ENCODE results near the gene CTBP2.

Gene CTBP2

DNA sequence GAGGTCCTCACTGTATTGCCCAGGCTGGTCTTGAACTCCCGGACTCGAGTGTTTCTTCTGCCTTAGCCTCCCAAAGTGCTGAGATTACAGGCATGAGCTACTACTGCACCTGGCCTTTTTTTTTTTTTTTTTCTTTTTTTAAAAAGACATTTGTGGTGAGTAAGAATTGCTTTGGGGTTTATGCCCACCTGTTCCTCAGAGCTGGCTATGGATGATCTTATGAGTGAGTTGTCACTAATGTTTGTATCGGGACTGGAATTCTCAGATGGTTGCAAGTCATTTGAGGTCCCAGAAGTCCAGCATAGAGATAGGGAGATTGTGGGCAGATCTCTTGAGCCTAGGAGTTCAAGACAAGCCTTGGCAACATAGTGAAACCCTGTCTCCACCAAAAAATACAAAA, 183.2 kb downstream of the CTBP2 start:
- no peak for DNase-seq (ENCODE audit: low spot score)

DNA sequence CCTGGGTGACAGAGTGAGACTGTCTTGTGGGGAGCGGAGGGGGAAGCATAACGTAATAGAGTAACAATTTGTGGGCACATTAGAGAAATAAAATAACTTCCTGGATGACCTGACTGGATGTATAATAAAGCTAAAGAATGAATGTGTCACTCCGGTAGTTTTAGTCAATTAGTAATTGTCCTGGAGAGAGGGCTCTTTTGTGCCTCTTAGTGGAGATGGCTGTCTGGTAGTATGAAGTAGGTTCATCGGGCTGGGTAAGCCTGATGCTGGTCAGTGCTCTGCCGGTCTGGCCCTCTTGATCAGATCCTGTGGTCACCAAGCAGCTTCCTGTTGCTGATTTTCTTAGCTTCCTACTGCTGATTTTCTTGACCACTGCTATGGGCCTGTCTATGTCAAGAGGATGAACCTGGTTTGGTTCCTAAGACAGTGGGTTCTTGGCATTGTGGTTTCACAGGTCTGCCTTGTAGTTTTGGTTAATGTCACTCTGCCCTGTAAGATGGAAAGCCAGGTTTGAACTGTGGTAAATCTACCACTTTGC, 184.3 kb downstream of the CTBP2 start:
- DNase-seq (ENCODE audit: low spot score): no peak

DNA sequence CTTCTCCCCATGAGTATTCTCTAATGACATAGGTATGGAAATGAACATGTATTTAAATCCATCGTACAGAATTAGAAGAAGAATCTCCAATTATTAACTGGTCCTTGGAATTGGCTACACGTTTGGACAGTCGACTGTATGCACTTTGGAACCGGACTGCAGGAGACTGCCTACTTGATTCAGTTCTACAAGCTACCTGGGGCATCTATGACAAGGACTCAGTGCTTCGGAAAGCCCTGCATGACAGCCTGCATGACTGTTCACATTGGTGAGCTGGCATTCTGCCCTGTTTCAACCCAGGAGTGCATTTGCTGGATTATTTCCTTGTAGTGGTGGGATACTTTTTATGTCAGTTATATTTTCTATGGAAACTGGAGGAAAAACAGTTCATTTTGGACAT, 186.2 kb downstream of the CTBP2 start:
- no peak for DNase-seq (ENCODE audit: low spot score)

DNA sequence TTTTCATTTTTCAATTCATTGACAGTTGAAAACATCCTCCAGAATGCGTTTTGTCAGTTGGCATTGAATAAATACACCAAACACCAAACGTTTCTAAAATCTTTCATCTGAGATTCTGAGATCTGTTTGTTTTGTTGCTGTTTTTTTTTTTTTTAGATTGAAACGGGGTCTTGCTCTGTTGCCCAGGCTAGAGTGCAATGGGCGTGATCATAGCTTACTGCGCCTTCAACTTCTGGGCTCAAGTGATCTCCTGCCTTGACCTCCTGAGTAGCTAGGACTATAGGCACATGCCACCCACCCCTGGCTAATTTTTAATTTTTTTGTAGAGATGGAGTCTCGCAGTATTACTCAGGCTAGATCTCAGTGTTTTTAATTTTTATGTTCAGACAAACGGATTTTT, 187.7 kb downstream of the CTBP2 start:
- DNase-seq (ENCODE audit: low spot score): no peak

DNA sequence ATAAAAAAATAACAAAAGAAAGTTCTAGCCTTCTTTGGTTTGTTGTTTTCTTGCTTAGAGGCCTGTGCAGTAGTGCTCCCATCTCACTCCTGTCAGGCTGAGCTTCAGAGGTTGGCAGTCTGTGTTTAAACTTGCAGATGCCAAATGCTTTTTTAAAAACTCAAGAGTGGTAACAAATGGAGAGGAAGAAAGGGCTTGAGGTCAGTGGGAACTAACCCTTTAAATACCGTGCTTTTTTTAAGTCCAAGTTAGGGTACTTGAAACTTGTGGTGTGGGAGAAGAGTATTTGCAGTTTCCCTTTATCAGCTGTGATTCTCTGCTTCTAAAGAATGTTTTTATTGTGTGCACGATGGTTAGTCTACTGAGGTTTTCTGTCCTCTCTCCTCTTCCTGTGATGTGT, 189.1 kb downstream of the CTBP2 start:
- DNase-seq (ENCODE audit: low spot score): no peak

DNA sequence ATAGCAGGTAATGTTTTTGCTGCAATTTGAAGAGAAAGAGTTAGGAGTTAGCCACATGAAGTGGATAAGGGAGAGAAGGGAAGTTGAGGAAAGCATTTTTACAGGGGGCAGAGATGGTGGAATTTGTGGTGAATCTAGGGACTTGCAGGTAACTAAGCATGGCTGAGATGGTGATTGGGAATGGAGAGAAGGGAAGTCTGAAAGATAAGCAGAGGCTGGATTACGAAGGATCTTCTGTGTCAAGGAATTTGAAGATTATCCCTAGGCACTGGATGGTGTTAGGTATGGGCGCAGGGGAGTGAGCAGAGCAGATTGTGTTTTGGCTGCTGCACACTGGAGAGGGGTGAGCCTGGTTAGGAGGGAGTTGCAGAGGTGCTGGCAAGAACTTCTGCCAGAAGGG, 193.1 kb downstream of the CTBP2 start:
- DNase-seq (ENCODE audit: low spot score): no peak

DNA sequence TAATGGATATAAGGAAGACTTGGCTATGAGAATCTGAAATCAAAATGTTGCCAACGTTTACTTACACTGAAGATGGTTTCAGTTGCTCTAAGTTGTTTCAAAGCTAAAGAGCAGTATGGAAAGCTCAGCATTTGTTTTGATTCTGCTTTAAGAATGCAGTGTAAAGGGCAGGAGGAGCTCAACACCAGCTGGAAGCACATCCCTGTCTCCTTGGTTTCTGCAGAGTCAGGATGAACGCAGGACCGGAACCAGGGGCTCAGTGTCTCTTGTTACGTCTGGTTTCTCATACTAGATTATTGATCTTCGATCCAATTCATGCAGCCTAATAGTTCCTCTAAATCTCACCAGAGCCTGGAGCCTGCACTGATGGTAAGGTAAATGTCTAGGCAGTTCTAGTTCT, 194.4 kb downstream of the CTBP2 start:
- no peak for DNase-seq (ENCODE audit: low spot score)

DNA sequence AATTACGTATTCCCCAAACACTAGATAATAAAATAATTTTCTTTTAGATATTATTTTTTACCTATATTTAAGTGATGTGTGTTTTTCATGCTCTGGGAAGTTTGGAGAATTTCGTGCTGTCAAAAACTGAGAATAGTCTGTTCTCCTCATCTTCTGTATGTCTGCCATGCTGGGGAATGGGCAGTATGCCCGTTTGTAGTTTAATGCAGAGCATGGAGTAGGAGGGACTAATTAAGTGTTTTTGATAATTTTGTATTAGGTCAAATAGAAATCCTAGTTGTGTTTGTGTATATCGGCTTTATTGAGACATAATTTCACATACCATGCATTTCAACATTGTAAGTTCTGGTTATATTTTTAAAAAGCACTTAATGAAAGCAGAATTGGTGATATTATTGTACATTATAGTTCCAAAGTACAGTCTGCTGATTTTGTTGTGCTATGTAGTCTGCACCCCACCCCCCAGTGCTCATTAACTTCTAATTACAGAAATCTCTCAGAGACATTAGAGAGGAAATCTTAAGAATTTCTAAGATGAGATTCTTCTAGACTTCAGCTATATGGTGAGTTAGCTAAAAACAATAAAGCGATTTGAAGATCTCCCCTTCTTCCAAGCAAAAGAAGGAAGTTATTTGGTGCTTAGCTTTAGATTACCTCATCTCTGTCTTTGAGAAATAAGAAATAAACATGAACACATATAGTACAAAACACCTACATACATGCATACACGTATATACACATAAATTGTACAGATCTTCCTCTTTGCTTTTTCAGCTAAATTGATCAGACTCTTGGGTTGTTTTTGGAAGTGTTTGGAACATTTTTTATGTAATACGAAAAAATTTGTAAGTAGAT, 196.3 kb downstream of the CTBP2 start:
- DNase-seq (ENCODE audit: low spot score): no peak

DNA sequence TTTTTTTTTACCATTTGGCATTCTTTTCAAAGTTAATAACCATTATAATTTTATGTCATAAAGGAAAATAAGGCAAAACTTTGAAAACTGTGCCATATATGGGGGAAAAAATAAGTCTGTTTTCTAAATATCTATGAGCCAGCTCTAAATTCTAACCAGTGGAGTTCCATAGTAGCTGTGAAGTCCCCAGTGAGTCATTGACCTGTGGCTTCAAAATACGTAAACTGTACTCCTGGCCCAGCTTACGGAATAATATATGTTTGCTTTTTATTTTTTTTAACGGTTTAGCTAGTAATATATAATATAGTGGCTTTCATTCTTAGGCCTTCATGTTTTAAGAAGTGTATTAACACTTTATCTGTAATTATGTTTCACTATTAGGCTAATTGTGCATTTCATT, 197.9 kb downstream of the CTBP2 start:
- DNase-seq (ENCODE audit: low spot score): no peak

DNA sequence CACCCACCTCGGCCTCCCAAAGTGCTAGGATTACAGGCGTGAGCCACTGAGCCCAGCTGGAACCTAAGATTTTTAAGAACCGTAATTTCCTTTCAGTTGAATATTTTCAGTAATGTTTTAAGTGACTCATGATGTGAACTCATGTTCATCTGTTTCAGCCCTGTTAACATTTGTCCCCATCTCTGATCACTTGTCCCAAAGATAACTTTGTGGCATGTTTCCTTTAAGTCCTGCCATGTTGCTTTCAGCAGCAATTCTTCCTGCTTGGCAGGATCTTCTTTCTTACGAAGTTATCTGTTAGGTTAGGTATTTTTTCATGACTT, 199.2 kb downstream of the CTBP2 start:
- DNase-seq (ENCODE audit: low spot score): no peak

DNA sequence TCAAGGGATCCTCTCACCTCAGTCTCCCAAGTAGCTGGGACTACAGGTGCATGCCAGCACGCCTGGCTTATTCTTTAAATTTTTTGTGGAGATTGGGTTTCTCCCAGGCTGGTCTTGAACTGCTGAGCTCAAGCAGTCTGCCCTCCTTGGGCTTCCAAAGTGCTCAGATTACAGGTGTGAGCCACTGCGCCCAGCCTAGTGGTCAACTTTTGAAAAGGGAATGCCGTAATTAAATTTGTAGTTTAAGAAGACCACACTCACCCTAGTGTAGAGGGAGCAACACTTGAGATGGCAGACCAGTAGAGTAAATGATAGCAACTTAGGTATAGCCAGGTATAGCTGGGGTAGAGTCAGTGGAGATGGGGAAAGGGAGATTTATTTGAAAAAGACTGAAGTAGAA, 200.8 kb downstream of the CTBP2 start:
- no peak for DNase-seq (ENCODE audit: low spot score)

DNA sequence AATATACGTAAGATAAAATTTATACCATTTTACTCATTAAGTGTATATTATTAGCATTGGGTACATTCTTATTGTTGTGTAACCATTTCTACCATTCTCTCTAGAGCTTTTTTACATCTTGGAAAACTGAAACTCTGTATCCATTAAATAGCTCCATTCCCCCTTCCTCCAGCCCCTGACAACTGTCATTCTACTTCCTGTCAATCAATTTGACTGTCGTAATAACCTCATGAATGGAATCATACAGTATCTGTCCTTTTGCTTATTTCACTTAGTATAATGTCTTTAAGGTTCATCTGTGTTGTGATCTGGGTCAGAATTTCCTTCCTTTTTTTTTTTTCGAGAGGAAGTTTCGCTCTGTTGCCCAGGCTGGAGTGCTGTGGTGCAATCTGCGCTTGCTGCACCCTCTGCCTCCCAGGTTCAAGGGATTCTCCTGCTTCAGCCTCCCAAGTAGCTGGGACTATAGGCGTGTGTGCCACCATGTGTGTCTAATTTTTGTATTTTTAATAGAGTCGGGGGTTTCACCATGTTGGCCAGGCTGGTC, 202.9 kb downstream of the CTBP2 start:
- DNase-seq (ENCODE audit: low spot score): no peak

DNA sequence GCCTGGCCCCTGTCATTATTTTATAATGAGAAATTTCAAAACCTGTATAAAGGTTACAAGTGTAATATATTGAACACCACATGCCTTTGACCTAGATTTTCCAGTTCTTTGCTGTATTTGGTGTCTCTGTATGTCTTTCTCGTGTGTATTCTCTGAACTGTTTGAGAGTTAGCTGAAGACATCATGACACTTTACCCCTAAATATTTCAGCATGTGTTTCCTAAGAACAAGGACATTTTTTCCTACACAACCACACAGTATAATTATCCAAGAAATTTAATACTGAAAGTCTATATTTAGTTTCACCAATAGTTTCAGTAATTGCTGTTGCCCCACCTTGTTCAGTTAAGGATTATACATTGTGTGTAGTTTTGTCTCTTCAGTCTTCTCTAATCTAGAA, 203.6 kb downstream of the CTBP2 start:
- no peak for DNase-seq (ENCODE audit: low spot score)

DNA sequence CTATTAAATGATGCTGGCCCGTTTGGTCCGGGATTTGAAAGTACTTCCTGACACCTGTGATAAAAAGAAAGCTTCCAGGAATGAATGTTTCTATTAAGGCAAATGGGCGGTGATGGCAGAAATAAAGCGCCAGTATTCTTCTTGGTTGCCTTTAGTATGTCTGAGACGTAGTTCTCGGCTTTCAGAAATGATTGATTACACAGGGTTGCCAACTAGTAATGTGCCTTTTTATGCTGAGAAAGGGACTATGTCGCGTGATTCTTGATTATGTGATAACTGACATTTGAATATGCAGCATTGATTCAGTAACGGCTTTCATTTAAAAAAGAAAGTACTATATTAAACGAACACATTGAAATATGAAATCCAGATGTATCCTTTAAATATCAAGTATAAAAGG, 204.5 kb downstream of the CTBP2 start:
- no peak for DNase-seq (ENCODE audit: low spot score)

DNA sequence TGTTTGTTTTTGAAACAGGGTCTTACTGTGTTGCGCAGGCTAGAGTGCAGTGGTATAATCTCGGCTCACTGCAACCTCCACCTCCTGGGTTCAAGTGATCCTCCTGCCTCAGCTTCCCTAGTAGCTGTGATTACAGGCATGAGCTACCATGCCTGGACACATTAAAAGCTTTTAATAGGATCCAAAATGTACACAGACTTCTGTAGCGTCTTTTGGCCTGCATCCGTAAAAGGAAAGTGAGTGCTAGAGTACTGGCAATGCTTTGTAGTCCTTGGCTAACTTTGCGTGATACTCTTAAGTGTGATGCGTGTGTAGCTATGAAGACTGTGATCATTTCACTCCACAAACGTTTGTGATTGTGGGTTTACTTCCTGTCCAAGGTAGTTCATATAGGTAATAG, 205.1 kb downstream of the CTBP2 start:
- DNase-seq (ENCODE audit: low spot score): no peak

DNA sequence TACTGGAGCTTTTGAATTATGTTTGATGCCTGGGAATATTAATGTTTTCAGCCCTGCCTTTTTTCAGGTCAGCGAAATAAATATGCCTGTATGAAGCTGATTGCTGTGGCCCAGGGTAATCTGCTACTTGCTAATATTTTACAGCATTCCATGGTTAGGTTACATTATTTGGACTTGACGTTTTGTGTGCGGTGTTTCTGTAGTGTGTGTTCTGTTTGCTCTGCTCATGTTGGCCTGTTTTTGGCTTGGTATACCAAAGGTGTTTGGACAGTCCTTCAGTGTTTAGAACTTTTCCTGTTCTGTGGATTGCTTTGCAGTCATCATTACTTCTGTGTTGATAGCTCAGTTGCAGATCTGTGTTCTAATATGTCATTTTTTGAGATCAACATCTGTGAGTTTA, 206.9 kb downstream of the CTBP2 start:
- no peak for DNase-seq (ENCODE audit: low spot score)

DNA sequence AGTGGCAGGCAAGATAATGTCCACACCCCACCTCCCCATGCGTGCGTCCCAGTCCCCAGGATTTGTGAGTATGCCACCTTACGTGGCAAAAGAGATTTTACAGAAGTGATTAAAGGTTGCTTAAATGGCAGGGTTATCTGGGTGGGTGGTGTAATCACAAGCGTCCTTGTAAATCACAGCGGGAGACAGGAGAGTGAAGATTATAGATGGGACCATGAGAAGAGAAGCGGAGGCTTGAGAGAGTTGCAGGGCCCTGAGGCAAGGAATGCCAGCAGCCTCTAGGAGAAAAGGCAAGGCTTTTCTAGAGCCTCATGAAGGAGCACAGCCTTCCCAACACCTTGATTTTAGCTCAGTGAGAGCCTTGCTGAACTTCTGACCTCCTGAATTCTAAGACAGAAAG, 208.2 kb downstream of the CTBP2 start:
- no peak for DNase-seq (ENCODE audit: low spot score)

DNA sequence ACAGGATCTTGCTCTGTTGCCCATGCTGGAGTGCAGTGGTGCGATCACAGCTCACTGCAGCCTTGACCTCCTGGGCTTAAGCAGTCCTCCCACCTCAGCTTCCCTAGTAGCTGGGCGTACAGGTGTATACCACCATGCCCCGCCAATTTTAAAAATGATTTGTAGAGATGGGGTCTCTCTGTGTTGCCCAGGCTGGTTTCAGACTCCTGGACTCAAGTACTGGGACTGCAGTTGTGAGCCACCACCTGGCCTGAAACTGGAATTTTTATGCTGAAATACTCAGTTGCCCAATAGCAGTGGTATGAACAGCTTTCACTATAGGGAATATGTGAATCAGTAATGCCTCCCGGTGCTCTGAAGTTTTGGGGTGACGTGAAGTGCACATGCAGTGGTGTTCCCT, 210.8 kb downstream of the CTBP2 start:
- peak; percentile 20 for DNase-seq (ENCODE audit: low spot score)

DNA sequence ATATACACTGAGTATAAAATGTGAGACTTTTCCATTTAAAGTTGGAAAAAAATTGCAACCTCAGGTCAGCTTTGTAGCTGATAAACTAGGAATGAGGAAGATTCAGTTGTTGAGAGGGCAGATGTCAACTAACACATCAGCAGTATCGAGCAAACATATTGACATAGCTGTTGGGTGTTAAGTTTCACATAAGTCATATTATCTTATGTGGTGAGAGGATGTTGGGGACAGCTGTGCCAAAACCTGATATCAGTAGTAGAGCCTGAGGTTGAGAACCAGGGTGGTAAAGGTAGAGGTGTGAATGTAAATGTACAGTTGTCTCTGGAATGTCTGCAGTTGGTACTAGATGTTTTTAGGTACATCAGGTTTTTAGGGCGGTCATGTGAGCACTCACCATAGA, 213.4 kb downstream of the CTBP2 start:
- DNase-seq (ENCODE audit: low spot score): no peak

DNA sequence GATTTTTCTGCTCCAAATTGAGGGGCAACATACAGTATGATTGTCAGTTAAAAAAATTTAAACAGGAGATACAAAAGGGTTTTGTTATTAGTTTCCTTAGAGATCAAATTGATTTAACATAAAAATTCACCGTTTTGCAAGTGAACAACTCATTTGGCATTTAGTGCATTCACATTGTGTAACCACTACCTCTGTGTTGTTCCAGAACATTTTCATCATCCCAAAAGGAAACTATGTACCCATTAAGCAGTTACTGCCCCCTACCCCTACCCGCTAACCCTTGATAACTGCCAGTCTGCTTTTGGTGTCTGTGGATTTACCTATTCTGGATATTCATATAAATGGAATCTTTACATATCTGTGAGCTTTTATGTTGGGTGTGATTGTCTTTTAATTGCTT, 215.4 kb downstream of the CTBP2 start:
- peak; percentile 38 for DNase-seq (ENCODE audit: low spot score)

DNA sequence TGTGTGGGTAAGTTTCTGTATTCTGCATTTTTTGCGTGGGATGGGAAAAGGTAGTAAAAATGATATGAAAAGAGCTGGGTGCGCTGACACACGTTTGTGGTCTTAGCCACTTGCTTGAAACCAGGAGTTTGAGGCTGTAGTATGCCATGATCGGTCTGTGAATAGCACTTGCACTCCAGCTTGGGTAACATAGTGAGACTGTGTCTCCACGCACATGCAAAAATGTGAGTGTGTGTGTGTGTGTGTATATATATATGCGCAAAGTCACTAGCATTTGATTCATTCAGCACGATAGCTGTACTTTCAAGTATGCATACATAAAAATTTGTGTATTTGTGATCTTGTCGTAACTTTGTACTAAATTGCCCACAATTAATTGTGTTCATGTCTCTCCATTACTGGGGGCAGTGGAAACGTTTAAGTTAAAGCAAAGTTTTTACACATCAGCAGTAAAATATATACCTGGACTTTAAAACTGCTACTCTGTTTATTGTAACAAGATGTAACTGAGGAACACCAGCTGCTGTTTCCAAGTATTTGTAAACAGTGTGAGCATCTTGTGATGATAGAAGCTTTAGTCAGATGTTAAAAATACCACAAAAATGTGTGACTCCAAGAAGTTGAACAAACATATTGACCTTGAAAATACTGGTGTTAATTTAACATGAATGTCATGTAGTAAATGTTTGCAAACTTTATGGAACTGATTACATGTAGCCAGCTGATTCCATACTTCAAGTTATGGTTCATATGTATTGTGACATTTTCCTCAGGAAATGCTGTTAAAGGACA, 216.9 kb downstream of the CTBP2 start:
- DNase-seq (ENCODE audit: low spot score): peak; percentile 51

DNA sequence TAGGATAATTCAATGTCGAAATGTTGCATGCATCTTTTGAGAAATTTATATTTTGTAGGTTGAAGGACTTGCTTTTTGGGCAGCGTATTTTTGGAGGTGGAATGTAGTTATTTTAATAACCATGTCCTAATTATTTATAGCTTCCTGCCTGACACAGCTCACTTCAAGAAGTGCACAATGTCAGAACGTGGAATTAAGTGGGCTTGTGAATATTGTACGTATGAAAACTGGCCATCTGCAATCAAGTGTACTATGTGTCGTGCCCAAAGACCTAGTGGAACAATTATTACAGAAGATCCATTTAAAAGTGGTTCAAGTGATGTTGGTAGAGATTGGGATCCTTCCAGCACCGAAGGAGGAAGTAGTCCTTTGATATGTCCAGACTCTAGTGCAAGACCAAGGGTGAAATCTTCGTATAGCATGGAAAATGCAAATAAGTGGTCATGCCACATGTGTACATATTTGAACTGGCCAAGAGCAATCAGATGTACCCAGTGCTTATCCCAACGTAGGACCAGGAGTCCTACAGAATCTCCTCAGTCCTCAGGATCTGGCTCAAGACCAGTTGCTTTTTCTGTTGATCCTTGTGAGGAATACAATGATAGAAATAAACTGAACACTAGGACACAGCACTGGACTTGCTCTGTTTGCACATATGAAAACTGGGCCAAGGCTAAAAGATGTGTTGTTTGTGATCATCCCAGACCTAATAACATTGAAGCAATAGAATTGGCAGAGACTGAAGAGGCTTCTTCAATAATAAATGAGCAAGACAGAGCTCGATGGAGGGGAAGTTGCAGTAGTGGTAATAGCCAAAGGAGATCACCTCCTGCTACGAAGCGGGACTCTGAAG, 217.8 kb downstream of the CTBP2 start:
- DNase-seq (ENCODE audit: low spot score): no peak

Data from AG20443 (cell line).